ENCODE results near the gene XRCC4.
"Not testable (repeated sequence)": the region's sequence is repeated elsewhere in the genome, so short reads cannot be mapped to it uniquely, and the experiment has no call there.

Gene XRCC4

GRCh38 chr5:83076742-83077661 is at the start of gene XRCC4, which contains the start of gene TMEM167A:
TSS of gene XRCC4 (plus strand) at chr5:83077547. CDS start at chr5:83104920, 27,373 bp downstream.
TSS of gene TMEM167A (minus strand) at chr5:83077394. CDS start at chr5:83077323, 71 bp downstream.
- DNase-seq (ENCODE audit: low spot score): peak; percentile 99

GRCh38 chr5:83029912-83030311 is 47.4 kb upstream of the XRCC4 start:
- DNase-seq (ENCODE audit: low spot score): peak; percentile 91

GRCh38 chr5:83031381-83031780 is 46.0 kb upstream of the XRCC4 start:
- no peak for DNase-seq (ENCODE audit: low spot score)

- DNase-seq (ENCODE audit: low spot score): no peak
Measured at GRCh38 chr5:83034036-83034435, 43.3 kb upstream of the XRCC4 start.

- no peak for DNase-seq (ENCODE audit: low spot score)
Measured at GRCh38 chr5:83034528-83035207, 42.7 kb upstream of the XRCC4 start.

GRCh38 chr5:83035373-83036100 is 41.8 kb upstream of the XRCC4 start:
- no peak for DNase-seq (ENCODE audit: low spot score)

GRCh38 chr5:83036991-83037575 is 40.3 kb upstream of the XRCC4 start:
- DNase-seq (ENCODE audit: low spot score): no peak

GRCh38 chr5:83038924-83039323 is 38.4 kb upstream of the XRCC4 start:
- DNase-seq (ENCODE audit: low spot score): no peak

GRCh38 chr5:83042507-83042906 is 34.8 kb upstream of the XRCC4 start:
- DNase-seq (ENCODE audit: low spot score): no peak

GRCh38 chr5:83044926-83045325 is 32.4 kb upstream of the XRCC4 start:
- DNase-seq (ENCODE audit: low spot score): no peak

GRCh38 chr5:83048277-83048676 is 29.1 kb upstream of the XRCC4 start:
- DNase-seq (ENCODE audit: low spot score): peak; percentile 25

GRCh38 chr5:83048811-83049210 is 28.5 kb upstream of the XRCC4 start:
- no peak for DNase-seq (ENCODE audit: low spot score)

GRCh38 chr5:83049370-83049885 is 27.9 kb upstream of the XRCC4 start:
- DNase-seq (ENCODE audit: low spot score): no peak

GRCh38 chr5:83050723-83051340 is 26.5 kb upstream of the XRCC4 start:
- DNase-seq (ENCODE audit: low spot score): no peak

- DNase-seq (ENCODE audit: low spot score): no peak
Measured at GRCh38 chr5:83055166-83055565, 22.2 kb upstream of the XRCC4 start.

- no peak for DNase-seq (ENCODE audit: low spot score)
Measured at GRCh38 chr5:83058726-83059125, 18.6 kb upstream of the XRCC4 start.

GRCh38 chr5:83059341-83059740 is 18.0 kb upstream of the XRCC4 start:
- no peak for DNase-seq (ENCODE audit: low spot score)

GRCh38 chr5:83066548-83067110 is 10.7 kb upstream of the XRCC4 start:
- no peak for DNase-seq (ENCODE audit: low spot score)

GRCh38 chr5:83067377-83067776 is 10.0 kb upstream of the XRCC4 start:
- not testable (repeated sequence) for DNase-seq (ENCODE audit: low spot score)

GRCh38 chr5:83069096-83069799 is 8.1 kb upstream of the XRCC4 start:
- peak; percentile 9 for DNase-seq (ENCODE audit: low spot score)

All from kidney tubule cell (primary cell).